Astrocyte of the hippocampus (primary cell): ENCODE measurements around the gene RBM6.
A peak's percentile ranks its signal among the peaks of the same experiment; 100 is the strongest.
"Not testable (repeated sequence)": the region's sequence is repeated elsewhere in the genome, so short reads cannot be mapped to it uniquely, and the experiment has no call there.

Experiments
- DNase-seq: peaks from one replicate; pipeline ENCODE4 v3.0.0; 2011; ENCODE audit warnings: low read depth, low spot score

RBM6 gene

DNA sequence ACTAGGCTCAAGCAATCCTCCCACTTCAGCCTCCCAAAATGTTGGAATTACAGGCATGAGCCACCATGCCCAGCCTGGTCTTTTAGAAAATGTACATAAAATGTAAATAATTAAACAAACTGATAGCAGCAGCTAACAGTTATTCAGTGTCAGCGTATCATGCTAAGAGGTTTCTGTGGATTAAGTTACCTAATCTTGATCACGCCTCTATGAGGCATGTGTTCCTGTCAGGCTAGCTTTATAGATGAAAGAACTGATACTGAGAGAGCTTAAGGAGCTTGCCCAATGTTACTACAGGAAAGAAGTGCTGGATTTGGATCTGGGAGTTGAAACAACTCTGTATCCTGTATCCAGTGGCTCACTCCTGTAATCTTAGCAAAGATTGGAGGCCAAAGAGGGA is 25.0 kb upstream of the RBM6 start:
- no peak for DNase-seq

DNA sequence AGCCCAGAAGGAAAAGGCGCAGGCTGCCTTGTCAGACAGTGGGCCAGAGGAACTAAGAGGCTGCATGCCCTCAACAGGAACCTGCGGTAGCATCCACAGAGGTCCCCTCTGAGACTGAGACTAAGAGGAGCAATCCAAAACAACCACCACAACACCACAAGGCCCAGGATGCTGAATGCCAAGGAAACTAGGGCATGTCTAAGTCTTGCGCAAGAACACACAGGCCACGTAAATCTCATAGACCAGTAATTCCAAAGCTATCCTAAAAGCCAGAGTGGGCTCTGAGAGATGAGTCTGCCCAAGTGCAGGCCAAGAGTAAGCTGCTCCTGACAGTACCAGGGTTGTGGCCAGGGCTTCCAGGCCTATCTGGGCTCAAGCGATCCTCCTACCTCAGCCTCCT is 23.3 kb upstream of the RBM6 start:
- no peak for DNase-seq

- not testable (repeated sequence) for DNase-seq
Measured at GRCh38 chr3:49917806-49918590, 22.0 kb upstream of the RBM6 start.

DNA sequence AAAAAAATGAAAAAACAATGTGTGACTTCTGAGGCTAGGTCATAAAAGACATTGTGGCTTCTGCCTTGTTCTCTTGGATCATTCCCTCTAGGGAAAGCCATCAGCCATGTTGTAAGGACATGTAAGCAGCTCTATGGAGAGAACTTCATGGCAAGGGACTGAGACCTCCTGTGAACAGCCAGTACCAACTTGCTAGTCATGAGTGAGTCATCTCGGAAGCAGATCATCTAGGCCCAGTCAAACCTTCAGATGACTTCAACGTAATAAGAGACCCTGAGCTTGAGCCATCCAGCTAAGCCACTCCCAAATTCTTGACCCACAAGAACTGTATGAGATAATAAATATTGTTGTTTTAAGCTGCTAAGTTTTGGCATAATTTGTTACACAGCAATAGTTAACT is 15.3 kb upstream of the RBM6 start:
- no peak for DNase-seq

DNA sequence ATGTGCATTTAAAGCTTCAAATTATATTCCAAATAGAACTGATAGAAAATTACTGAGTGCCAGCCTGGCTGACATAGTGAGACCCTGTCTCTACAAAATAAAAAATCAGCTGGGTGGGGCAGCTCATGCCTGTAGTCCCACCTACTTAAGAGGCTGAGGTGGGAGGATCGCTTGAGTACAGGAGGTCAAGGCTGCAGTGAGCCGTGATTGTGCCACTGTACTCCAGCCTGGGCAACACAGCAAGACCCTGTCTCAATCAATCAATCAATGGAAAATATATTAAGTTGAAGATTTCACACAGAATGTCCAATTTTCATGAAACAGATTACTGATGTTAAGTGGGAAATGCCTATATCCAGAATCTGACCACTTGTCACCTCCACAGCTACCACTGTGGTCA is 14.5 kb upstream of the RBM6 start:
- DNase-seq: no peak

DNA sequence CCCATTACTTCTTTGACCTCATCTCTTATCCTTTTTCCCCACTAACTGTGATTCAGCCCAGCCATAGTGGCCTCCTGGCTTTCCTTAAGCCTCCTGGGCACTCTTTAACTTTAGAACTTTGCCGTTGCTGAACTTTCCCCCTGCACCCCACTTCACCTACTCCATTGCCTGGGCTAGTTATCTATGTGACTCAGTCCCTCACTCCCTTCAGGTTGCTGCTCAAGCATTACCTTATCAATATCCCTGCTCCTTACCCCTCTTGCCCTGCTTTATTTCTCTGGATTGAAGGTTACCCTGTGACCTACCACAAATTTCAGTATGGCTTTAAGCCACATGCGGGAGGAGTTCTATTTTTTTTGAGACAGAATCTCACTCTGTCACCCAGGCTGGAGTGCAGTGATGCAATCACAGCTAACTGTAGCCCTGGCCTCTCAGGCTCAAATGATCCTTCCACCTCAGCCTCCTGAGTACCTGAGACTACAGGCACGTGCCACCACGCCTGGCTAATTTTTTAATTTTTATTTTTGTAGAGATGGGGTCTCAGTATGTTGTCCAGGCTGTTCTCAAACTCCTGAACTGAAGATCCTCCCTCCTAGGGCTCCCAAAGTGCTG is 13.7 kb upstream of the RBM6 start:
- no peak for DNase-seq

- DNase-seq: no peak
Measured at GRCh38 chr3:49927798-49928197, 12.2 kb upstream of the RBM6 start.

- DNase-seq: no peak
Measured at GRCh38 chr3:49928481-49929017, 11.4 kb upstream of the RBM6 start.

- peak; percentile 95 for DNase-seq
Measured at GRCh38 chr3:49929291-49930167, 10.4 kb upstream of the RBM6 start, which contains the start of gene MON1A. MON1A (minus strand) TSS chr3:49929811; CDS start chr3:49913346, 16,465 bp downstream.

DNA sequence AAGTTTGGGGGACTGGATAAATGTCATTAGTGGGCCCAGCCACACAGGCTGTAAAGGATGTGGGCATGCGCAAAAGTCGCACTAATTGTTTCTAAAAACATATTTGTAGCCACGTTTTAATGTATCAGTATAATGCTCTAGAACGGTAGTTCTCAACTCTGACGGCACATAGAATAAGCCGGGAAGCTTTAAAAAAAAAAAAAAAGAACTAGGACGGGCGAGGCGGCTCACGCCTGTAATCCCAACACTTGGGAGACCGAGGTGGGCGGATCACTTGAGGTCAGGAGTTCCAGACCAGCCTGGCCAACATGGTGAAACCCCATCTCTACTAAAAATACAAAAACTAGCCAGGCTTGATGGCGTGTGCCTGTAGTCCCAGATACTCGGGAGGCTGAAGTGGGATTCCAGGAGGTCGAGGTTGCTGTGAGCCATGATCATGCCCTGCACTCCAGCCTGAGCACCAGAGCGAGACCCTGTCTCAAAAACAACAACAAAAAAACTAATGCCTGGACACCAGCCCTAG is 9.7 kb upstream of the RBM6 start:
- no peak for DNase-seq

DNA sequence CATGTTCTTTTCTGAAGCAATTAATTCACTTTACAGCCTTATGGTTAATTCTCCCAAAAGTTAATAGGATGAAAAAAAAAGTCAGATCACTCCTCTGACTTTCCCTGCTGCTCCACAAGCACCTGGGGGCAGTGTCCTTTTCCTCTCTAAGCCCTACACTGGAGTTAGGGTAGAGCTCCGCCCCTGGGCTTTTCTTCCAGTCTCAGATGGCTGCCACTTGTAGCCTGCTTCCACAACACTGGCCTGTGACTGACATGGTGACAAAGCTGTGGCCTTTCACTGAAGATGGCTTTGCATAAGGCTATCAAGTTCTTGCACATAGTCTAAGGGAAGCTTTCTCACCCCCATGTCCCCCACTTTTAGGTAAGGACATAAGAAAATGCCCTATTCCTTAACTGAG is 9.0 kb upstream of the RBM6 start:
- no peak for DNase-seq

GRCh38 chr3:49932281-49932680 is 7.7 kb upstream of the RBM6 start:
- DNase-seq: not testable (repeated sequence)

DNA sequence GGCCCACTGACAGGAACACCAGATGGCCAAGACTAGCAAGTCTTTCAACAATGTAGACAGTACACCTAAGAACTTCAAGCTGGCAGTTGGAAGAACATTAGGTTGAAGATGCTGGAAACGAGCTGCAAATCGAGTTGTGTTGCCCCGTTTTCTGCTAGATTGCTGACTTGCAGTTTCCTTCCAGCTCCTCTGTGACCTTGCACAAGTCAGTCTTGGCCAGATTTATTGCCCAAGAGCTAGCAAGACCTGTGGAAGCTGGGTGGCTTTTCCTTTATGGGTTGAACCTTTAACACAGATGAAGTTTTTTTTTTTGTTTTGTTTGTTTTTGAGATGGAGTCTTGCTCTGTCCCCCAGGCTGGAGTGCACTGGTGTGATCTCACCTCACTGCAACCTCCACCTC is 2.9 kb upstream of the RBM6 start:
- DNase-seq: no peak

- DNase-seq: no peak
Measured at GRCh38 chr3:49940667-49941249, 808 bp downstream of the RBM6 start.

DNA sequence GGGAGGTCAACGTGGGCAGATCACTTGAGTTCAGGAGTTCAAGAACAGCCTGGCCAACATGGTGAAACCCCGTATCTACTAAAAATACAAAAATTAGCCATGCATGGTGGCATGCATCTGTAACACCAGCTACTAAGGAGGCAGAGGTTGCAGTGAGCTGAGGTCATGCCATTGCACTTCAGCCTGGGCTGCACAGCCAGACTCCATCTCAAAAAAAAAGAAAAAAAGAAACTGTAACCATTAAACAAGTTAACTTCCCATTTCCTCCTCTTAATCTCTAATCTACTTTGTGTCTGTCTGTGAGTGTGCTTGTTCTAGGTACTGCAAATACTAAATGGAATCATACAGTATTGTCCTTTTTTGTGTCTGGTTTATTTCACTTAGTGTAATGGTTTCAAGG is 2.7 kb downstream of the RBM6 start:
- DNase-seq: no peak

DNA sequence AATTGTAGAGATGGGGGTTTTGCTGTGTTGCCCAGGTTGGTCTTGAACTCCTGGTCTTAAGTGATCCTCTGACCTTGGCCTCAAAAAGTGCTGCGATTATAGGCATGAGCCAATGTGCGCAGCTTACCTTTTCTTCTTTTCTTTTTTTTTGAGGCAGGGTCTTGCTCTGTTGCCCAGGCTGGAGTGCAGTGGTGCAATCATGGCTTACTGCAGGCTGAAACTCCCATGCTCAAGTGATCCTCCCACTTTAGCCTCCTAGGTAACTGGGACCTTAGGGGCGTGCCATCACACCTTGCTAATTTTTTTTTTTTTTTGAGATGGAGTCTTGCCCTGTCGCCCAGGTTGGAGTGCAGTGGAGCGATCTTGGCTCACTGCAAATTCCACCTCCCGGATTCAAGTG is 13.0 kb downstream of the RBM6 start:
- DNase-seq: no peak

- no peak for DNase-seq
Measured at GRCh38 chr3:49955636-49956035, 15.7 kb downstream of the RBM6 start.

- no peak for DNase-seq
Measured at GRCh38 chr3:49966233-49966942, 26.4 kb downstream of the RBM6 start.

- peak; percentile 37 for DNase-seq
Measured at GRCh38 chr3:49967291-49967690, 27.3 kb downstream of the RBM6 start.

GRCh38 chr3:49968346-49968745 is 28.4 kb downstream of the RBM6 start:
- no peak for DNase-seq

DNA sequence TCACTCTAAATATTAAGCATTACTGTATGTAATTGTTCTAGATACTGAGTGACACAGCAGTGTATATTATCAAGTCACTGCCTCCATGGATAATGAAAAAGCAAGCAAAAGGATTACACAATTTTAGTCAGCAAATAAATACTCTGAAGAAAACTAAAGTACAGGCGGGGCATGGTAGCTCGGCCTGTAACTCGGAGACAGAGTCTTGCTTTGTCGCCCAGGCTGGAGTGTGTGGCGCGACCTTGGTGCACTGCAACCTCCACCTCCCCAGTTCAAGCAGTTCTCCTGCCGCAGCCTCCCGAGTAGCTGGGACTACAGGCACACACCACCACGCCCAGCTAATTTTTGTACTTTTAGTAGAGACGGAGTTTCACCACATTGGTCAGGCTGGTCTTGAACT is 32.7 kb downstream of the RBM6 start:
- no peak for DNase-seq
